HEK293 (cell line): ENCODE results near the gene FOXP1.

Source experiments
- RBAK ChIP-seq: fragments of 450-650 bp; formaldehyde crosslinking; IDR thresholded peaks from 2 replicates; pipeline ENCODE4 v1.5.1; 2016; ENCODE audit warnings: missing biosample characterization, missing genetic modification characterization
- YY1 ChIP-seq: fragments of 450-650 bp; formaldehyde crosslinking; IDR thresholded peaks from 2 replicates; pipeline ENCODE4 v1.5.1; 2018; ENCODE audit warnings: missing biosample characterization, missing genetic modification characterization
- ZBTB21 ChIP-seq: fragments of 450-650 bp; formaldehyde crosslinking; IDR thresholded peaks from 2 replicates; pipeline ENCODE4 v1.5.1; 2017; ENCODE audit warnings: missing biosample characterization, missing genetic modification characterization
- ZNF350 ChIP-seq: fragments of 450-650 bp; formaldehyde crosslinking; IDR thresholded peaks from 2 replicates; pipeline ENCODE4 v1.5.0; 2017; ENCODE audit warnings: missing biosample characterization, mild to moderate bottlenecking, missing genetic modification characterization
- ZNF394 ChIP-seq: fragments of 450-650 bp; formaldehyde crosslinking; IDR thresholded peaks from 2 replicates; pipeline ENCODE4 v1.5.1; 2016; ENCODE audit warnings: missing biosample characterization, missing genetic modification characterization, mild to moderate bottlenecking, moderate library complexity, borderline replicate concordance
- ZNF561 ChIP-seq: fragments of 450-650 bp; IDR thresholded peaks from 2 replicates; pipeline ENCODE4 v1.5.1; 2018; ENCODE audit warnings: missing biosample characterization, missing genetic modification characterization, borderline replicate concordance
- ZNF660 ChIP-seq: fragments of 450-650 bp; IDR thresholded peaks from 2 replicates; pipeline ENCODE4 v1.5.1; 2018; ENCODE audit warnings: missing biosample characterization, mild to moderate bottlenecking, missing genetic modification characterization
- ZSCAN4 ChIP-seq: fragments of 450-650 bp; formaldehyde crosslinking; IDR thresholded peaks from 2 replicates; pipeline ENCODE4 v1.5.1; 2017; ENCODE audit warnings: missing biosample characterization, missing genetic modification characterization
- TF ChIP-seq, protein P1 (sequence below): fragments of 450-650 bp; formaldehyde crosslinking; IDR thresholded peaks from 2 replicates; pipeline ENCODE4 v1.5.1; 2016; ENCODE audit warnings: missing biosample characterization, missing genetic modification characterization
- TF ChIP-seq, protein P2 (sequence below): fragments of 450-650 bp; formaldehyde crosslinking; IDR thresholded peaks from 2 replicates; pipeline ENCODE4 v1.5.1; 2016; ENCODE audit warnings: missing biosample characterization, missing genetic modification characterization

- TF ChIP-seq ZSCAN4 (tag by site-specific recombination) (no peak), ZNF561 (no peak), RBAK (no peak), ZNF350 (tag by site-specific recombination) (no peak), ZNF394 (no peak), ZNF660 (tag by site-specific recombination) (no peak), ZBTB21 (tag by site-specific recombination) (no peak), YY1 (tag by site-specific recombination) (no peak)
- TF ChIP-seq, protein P1, sequence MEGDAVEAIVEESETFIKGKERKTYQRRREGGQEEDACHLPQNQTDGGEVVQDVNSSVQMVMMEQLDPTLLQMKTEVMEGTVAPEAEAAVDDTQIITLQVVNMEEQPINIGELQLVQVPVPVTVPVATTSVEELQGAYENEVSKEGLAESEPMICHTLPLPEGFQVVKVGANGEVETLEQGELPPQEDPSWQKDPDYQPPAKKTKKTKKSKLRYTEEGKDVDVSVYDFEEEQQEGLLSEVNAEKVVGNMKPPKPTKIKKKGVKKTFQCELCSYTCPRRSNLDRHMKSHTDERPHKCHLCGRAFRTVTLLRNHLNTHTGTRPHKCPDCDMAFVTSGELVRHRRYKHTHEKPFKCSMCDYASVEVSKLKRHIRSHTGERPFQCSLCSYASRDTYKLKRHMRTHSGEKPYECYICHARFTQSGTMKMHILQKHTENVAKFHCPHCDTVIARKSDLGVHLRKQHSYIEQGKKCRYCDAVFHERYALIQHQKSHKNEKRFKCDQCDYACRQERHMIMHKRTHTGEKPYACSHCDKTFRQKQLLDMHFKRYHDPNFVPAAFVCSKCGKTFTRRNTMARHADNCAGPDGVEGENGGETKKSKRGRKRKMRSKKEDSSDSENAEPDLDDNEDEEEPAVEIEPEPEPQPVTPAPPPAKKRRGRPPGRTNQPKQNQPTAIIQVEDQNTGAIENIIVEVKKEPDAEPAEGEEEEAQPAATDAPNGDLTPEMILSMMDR (tag by site-specific recombination): no peak
- TF ChIP-seq, protein P2, sequence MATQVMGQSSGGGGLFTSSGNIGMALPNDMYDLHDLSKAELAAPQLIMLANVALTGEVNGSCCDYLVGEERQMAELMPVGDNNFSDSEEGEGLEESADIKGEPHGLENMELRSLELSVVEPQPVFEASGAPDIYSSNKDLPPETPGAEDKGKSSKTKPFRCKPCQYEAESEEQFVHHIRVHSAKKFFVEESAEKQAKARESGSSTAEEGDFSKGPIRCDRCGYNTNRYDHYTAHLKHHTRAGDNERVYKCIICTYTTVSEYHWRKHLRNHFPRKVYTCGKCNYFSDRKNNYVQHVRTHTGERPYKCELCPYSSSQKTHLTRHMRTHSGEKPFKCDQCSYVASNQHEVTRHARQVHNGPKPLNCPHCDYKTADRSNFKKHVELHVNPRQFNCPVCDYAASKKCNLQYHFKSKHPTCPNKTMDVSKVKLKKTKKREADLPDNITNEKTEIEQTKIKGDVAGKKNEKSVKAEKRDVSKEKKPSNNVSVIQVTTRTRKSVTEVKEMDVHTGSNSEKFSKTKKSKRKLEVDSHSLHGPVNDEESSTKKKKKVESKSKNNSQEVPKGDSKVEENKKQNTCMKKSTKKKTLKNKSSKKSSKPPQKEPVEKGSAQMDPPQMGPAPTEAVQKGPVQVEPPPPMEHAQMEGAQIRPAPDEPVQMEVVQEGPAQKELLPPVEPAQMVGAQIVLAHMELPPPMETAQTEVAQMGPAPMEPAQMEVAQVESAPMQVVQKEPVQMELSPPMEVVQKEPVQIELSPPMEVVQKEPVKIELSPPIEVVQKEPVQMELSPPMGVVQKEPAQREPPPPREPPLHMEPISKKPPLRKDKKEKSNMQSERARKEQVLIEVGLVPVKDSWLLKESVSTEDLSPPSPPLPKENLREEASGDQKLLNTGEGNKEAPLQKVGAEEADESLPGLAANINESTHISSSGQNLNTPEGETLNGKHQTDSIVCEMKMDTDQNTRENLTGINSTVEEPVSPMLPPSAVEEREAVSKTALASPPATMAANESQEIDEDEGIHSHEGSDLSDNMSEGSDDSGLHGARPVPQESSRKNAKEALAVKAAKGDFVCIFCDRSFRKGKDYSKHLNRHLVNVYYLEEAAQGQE (tag by site-specific recombination): no peak
Measured at GRCh38 chr3:71119171-71119570, 464.4 kb downstream of the FOXP1 start.
